Mesothelial cell of epicardium (in vitro differentiated cells): ENCODE results near the gene FAM83G. TPM values are rescaled to one million over a fixed set of nuclear protein-coding genes. Genes with fewer than 3 reads are reported as not detected.

Experiments
- DNase-seq, 2 experiments: peaks; one replicate each; pipeline ENCODE4 v3.0.0; 2021; ENCODE audit warnings: low spot score in 2 of 2; ENCODE audit not compliant: unreplicated experiment in 2 of 2
- H3K27ac Mint-ChIP-seq: 2 replicates; pipeline ENCODE4 v1.8.0; 2021; ENCODE audit warnings: mixed read lengths
- H3K27me3 Mint-ChIP-seq: 2 replicates; pipeline ENCODE4 v1.8.0; 2021; ENCODE audit warnings: low read depth, mixed read lengths
- H3K36me3 Mint-ChIP-seq: 2 replicates; pipeline ENCODE4 v1.8.0; 2021; ENCODE audit warnings: mixed read lengths
- H3K4me1 Mint-ChIP-seq: 2 replicates; pipeline ENCODE4 v1.8.0; 2021; ENCODE audit warnings: mixed read lengths
- H3K4me3 Mint-ChIP-seq: 2 replicates; pipeline ENCODE4 v1.8.0; 2021; ENCODE audit warnings: mild to moderate bottlenecking, moderate library complexity, mixed read lengths
- H3K9me3 Mint-ChIP-seq: 2 replicates; pipeline ENCODE4 v1.8.0; 2021; ENCODE audit warnings: mixed read lengths
- total RNA-seq: library from RNA; stranded (reverse); gene quantifications from 3 replicates; pipeline ENCODE4 v1.2.1, GENCODE V29; 2021
- TF ChIP-seq, protein P1 (sequence below): fragments of 200-600 bp; sonication (generic); IDR thresholded peaks from one replicate; pipeline ENCODE4 v1.5.0; 2021; ENCODE audit warnings: antibody characterized with exemption; ENCODE audit not compliant: unreplicated experiment

Gene FAM83G
- total RNA-seq, 1 donor from 2014 or later: 14.5 TPM

- Mint-ChIP-seq H3K27ac (no peak overlapping the region), H3K36me3 (no peaks in the 10 kb centered on the region), H3K4me1 (peaks cover 8% of the 10 kb centered on the region), H3K9me3 (no peaks in the 10 kb centered on the region), H3K4me3 (no peak overlapping the region), H3K27me3 (no peaks in the 10 kb centered on the region)
- TF ChIP-seq, protein P1, sequence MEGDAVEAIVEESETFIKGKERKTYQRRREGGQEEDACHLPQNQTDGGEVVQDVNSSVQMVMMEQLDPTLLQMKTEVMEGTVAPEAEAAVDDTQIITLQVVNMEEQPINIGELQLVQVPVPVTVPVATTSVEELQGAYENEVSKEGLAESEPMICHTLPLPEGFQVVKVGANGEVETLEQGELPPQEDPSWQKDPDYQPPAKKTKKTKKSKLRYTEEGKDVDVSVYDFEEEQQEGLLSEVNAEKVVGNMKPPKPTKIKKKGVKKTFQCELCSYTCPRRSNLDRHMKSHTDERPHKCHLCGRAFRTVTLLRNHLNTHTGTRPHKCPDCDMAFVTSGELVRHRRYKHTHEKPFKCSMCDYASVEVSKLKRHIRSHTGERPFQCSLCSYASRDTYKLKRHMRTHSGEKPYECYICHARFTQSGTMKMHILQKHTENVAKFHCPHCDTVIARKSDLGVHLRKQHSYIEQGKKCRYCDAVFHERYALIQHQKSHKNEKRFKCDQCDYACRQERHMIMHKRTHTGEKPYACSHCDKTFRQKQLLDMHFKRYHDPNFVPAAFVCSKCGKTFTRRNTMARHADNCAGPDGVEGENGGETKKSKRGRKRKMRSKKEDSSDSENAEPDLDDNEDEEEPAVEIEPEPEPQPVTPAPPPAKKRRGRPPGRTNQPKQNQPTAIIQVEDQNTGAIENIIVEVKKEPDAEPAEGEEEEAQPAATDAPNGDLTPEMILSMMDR: no peak
- DNase-seq: no peak
Observed at GRCh38 chr17:19014628-19015215, 10.2 kb upstream of the FAM83G start.

DNA sequence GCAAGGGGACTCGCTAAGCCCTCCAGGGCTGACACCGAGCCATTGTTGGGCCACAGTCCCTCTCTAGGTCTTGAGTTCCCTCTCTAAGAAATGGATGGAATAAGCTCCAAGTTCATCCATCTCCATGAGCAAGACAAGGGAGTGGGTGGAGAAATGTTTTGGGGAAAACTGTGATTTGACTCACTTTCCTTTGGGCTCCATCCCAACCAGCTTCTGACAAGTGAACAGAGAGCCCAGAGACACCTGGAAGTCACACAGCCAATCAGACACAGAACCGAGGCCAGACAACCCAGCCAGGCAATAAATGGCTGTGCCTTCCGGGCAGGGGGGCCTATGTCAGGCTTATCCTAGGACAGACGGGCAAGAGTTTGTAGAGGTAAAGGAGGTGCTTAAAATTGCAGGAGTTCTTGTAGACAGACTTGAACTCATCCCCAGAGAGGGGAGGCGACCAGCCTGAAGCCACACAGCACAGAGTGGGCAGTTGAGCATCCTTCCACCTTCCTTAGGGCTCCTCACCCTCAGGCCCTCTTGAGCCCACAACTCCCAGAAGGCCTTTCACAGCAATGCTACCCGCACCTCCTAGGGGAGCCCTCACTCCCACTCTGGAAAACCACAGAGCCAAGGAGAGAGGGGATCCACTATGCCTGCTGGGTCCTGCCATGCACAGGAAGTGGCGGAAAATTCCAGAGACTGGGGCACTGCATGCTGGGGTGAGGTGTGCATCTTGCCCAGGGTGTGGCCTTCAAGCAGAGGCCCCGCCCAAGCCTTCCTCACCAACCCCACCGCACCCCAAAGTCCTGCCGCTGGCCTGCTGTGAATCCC is 9.5 kb upstream of the FAM83G start:
- Mint-ChIP-seq H3K4me1 (peaks cover 3% of the 10 kb centered on the region), H3K36me3 (no peaks in the 10 kb centered on the region), H3K4me3 (no peak overlapping the region), H3K9me3 (no peaks in the 10 kb centered on the region), H3K27me3 (no peaks in the 10 kb centered on the region), H3K27ac (no peak overlapping the region)
- TF ChIP-seq, protein P1: no peak
- no peak for DNase-seq

- TF ChIP-seq, protein P1: no peak
- no peak overlapping the region for H3K4me3 Mint-ChIP-seq
- no peak overlapping the region for H3K27ac Mint-ChIP-seq
- DNase-seq: no peak
- H3K36me3 Mint-ChIP-seq: no peaks in the 10 kb centered on the region
- no peaks in the 10 kb centered on the region for H3K9me3 Mint-ChIP-seq
- no peaks in the 10 kb centered on the region for H3K27me3 Mint-ChIP-seq
- no peaks in the 10 kb centered on the region for H3K4me1 Mint-ChIP-seq
Observed at GRCh38 chr17:19013226-19013625, 8.7 kb upstream of the FAM83G start.

GRCh38 chr17:19012171-19013080 is 7.9 kb upstream of the FAM83G start:
- no peak overlapping the region for H3K27ac Mint-ChIP-seq
- no peaks in the 10 kb centered on the region for H3K36me3 Mint-ChIP-seq
- no peaks in the 10 kb centered on the region for H3K4me1 Mint-ChIP-seq
- no peaks in the 10 kb centered on the region for H3K27me3 Mint-ChIP-seq
- H3K9me3 Mint-ChIP-seq: no peaks in the 10 kb centered on the region
- TF ChIP-seq, protein P1: no peak
- no peak overlapping the region for H3K4me3 Mint-ChIP-seq
- no peak for DNase-seq

DNA sequence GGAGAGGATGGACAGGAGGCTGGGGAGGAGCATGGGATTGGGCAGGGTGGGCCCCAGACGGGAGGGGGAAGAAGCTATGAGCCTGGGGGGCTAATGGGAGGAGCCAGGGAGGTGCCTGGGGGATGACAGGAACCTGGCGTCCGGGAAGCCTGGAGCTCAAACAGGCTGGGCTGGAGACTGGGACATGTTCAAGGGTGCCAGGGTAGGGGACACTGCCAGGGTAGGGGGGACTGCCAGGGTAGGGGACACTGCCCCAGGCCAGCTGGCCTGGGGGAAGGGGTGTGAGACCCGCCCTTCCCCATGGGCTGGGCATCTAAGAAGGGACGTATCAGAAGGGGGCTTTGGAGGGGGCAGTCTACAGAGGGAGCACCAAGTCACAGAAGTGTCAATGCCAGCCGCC is 7.0 kb upstream of the FAM83G start:
- DNase-seq: no peak
- Mint-ChIP-seq H3K36me3 (no peaks in the 10 kb centered on the region), H3K4me1 (no peaks in the 10 kb centered on the region), H3K27ac (no peak overlapping the region), H3K9me3 (peaks cover 4% of the 10 kb centered on the region), H3K4me3 (no peak overlapping the region), H3K27me3 (no peaks in the 10 kb centered on the region)
- TF ChIP-seq, protein P1: no peak
